Lower lobe of right lung (tissue), 2 donors: ENCODE results near the gene KLF7. TPM values are rescaled to one million over a fixed set of nuclear protein-coding genes. Genes with fewer than 3 reads are reported as not detected.

ENCODE experiments used
- ATAC-seq, 2 donors: fragments of 200-7000 bp; cut with Tn5 transposase; one replicate each; pipeline ENCODE4 v1.9.1; 2020 to 2022; ENCODE audit warnings: mild to moderate bottlenecking in 2 of 2, moderate library complexity in 2 of 2
- DNase-seq: peaks from one replicate; pipeline ENCODE4 v3.0.0-alpha.2; 2020
- H3K27ac ChIP-seq: fragments of 200-600 bp; one replicate; pipeline ENCODE4 v1.8.0; 2022
- H3K27me3 ChIP-seq: fragments of 200-600 bp; one replicate; pipeline ENCODE4 v1.8.0; 2022; ENCODE audit warnings: low read depth
- H3K36me3 ChIP-seq: fragments of 200-600 bp; one replicate; pipeline ENCODE4 v1.8.0; 2022; ENCODE audit warnings: mild to moderate bottlenecking
- H3K4me1 ChIP-seq: fragments of 200-600 bp; one replicate; pipeline ENCODE4 v1.8.0; 2022
- H3K4me3 ChIP-seq: fragments of 200-600 bp; one replicate; pipeline ENCODE4 v1.8.0; 2022; ENCODE audit warnings: mild to moderate bottlenecking
- H3K9me3 ChIP-seq: fragments of 200-600 bp; one replicate; pipeline ENCODE4 v1.8.0; 2022
- CTCF ChIP-seq: fragments of 200-600 bp; IDR thresholded peaks from one replicate; pipeline ENCODE4 v1.8.0; 2022; ENCODE audit warnings: antibody characterized with exemption, mild to moderate bottlenecking
- intact Hi-C: fragments of 100-400 bp; cut with DNase I; formaldehyde crosslinking; loops from one replicate; pipeline ENCODE4 v1.11.0; 2022
- total RNA-seq: library from RNA; stranded (reverse); fragmentation: NEBNext Ultra II Directional; extraction: Animal tissue kit (Norgen Biotek cat#: 25700); gene quantifications from one replicate; pipeline ENCODE4 v1.2.1, GENCODE V29; 2021
- donor health status: DM: no; HTN: yes; CAD: no; lungs with severe emphysema.

The KLF7 gene
- total RNA-seq, 1 donor from 2014 or later: 66.5 TPM

GRCh38 chr2:207203056-207203455 lies 37.3 kb upstream of the KLF7 start:
- DNase-seq (no peak), ATAC-seq (no peak)
- Histone ChIP-seq H3K27me3 (no peaks in the 10 kb centered on the region), H3K9me3 (no peaks in the 10 kb centered on the region), H3K27ac (no peak overlapping the region), H3K4me1 (no peaks in the 10 kb centered on the region), H3K36me3 (no peaks in the 10 kb centered on the region), H3K4me3 (no peak overlapping the region)
- TF ChIP-seq CTCF: no peak
- intact Hi-C loops: no loop called here

DNA sequence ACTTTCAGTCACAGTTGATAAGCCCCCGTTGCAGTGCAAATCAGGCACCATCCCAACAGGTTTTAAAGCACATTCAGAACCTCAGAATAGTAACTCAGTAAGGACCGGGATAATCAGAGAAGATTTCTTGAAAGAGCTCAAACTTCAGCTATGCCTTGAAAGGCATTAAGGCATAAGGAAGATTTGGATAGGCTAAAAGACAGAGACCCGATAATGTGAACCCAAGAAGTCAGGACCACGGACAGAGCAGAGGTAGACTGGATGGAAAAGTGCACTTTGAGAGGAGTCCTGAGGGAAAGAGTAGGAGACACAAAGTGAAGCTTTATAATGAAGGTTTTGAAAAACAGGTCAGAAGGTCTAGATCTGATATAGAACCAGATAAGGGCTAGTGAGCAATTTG lies 36.9 kb upstream of the KLF7 start:
- Histone ChIP-seq H3K9me3 (no peaks in the 10 kb centered on the region), H3K4me3 (no peak overlapping the region), H3K27ac (no peak overlapping the region), H3K27me3 (no peaks in the 10 kb centered on the region), H3K36me3 (no peaks in the 10 kb centered on the region), H3K4me1 (no peaks in the 10 kb centered on the region)
- TF ChIP-seq CTCF: no peak
- intact Hi-C loops: no loop called here
- no peak for DNase-seq
- peak in 1 of 2 donors; percentile 25 for ATAC-seq

- no peaks in the 10 kb centered on the region for H3K9me3 ChIP-seq
- no peak overlapping the region for H3K27ac ChIP-seq
- H3K36me3 ChIP-seq: no peaks in the 10 kb centered on the region
- H3K4me1 ChIP-seq: no peaks in the 10 kb centered on the region
- intact Hi-C loops: no loop called here
- no peaks in the 10 kb centered on the region for H3K27me3 ChIP-seq
- no peak for ATAC-seq
- TF ChIP-seq CTCF: no peak
- DNase-seq: no peak
- no peak overlapping the region for H3K4me3 ChIP-seq
Observed at GRCh38 chr2:207201416-207201815, 35.7 kb upstream of the KLF7 start.

- intact Hi-C loops: no loop called here
- ATAC-seq (no peak), DNase-seq (no peak)
- Histone ChIP-seq H3K4me1 (no peaks in the 10 kb centered on the region), H3K4me3 (no peak overlapping the region), H3K27ac (no peak overlapping the region), H3K27me3 (no peaks in the 10 kb centered on the region), H3K9me3 (no peaks in the 10 kb centered on the region), H3K36me3 (no peaks in the 10 kb centered on the region)
- no peak for TF ChIP-seq CTCF
Observed at GRCh38 chr2:207200136-207200535, 34.4 kb upstream of the KLF7 start.

GRCh38 chr2:207194028-207194427 lies 28.3 kb upstream of the KLF7 start:
- TF ChIP-seq CTCF: no peak
- Histone ChIP-seq H3K9me3 (no peaks in the 10 kb centered on the region), H3K4me1 (no peaks in the 10 kb centered on the region), H3K27ac (no peak overlapping the region), H3K4me3 (no peak overlapping the region), H3K27me3 (no peaks in the 10 kb centered on the region), H3K36me3 (no peaks in the 10 kb centered on the region)
- ATAC-seq (no peak), DNase-seq (no peak)
- intact Hi-C loops: no loop called here
